Breast epithelium (tissue), 3 donors: ENCODE data around the gene KCNG3.

Experiments used
- POLR2A ChIP-seq: fragments of 450-650 bp; IDR thresholded peaks from one replicate; pipeline ENCODE4 v1.6.1; 2016; ENCODE audit warnings: antibody characterized with exemption, mild to moderate bottlenecking, moderate library complexity
- POLR2AphosphoS5 ChIP-seq, 3 donors: sonication (generic); formaldehyde crosslinking; IDR thresholded peaks; one replicate each; pipeline ENCODE4 v1.6.1; 2017; ENCODE audit warnings: antibody characterized with exemption in 3 of 3
- TF ChIP-seq, protein P1 (sequence below), 3 donors: fragments of 450-650 bp; IDR thresholded peaks; one replicate each; pipeline ENCODE4 v1.5.1; 2016 to 2017; ENCODE audit warnings: antibody characterized with exemption in 3 of 3, mild to moderate bottlenecking in 3 of 3, moderate library complexity in 3 of 3

DNA sequence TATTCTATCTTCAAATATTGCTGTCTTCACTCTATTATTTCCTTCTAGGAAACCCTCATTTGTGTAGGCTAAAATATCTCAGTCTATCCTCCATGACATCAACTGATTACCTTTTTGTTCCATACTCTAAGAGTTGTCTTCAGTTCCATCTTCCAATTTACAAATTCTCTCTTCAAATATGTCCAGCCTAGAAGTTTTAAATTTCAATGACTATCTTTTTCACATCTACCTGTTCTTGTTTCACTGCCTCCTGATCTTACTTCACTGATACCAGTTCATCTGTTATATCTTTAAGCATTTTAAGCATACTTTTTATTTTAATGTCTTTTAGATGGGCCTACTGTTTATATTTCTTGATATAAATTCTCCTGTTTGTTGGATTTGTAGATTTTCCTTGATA, 79.1 kb downstream of the KCNG3 start:
- TF ChIP-seq, protein P1, sequence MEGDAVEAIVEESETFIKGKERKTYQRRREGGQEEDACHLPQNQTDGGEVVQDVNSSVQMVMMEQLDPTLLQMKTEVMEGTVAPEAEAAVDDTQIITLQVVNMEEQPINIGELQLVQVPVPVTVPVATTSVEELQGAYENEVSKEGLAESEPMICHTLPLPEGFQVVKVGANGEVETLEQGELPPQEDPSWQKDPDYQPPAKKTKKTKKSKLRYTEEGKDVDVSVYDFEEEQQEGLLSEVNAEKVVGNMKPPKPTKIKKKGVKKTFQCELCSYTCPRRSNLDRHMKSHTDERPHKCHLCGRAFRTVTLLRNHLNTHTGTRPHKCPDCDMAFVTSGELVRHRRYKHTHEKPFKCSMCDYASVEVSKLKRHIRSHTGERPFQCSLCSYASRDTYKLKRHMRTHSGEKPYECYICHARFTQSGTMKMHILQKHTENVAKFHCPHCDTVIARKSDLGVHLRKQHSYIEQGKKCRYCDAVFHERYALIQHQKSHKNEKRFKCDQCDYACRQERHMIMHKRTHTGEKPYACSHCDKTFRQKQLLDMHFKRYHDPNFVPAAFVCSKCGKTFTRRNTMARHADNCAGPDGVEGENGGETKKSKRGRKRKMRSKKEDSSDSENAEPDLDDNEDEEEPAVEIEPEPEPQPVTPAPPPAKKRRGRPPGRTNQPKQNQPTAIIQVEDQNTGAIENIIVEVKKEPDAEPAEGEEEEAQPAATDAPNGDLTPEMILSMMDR (IDR thresholded peaks at IDR 0.05) = no peak
- TF ChIP-seq POLR2A (no peak), POLR2AphosphoS5 (IDR thresholded peaks at IDR 0.05) (no peak)
